Kidney (tissue), 14 donors: ENCODE measurements around the gene RPL34. TPM values are rescaled to one million over a fixed set of nuclear protein-coding genes. Genes with fewer than 3 reads are reported as not detected.

Source experiments
- DNase-seq, 5 donors: peaks; one replicate each; pipeline ENCODE4 v3.0.0-alpha.2; 2013 to 2020
- FAIRE-seq: peaks from 2 replicates; lab custom pipeline; 2012; peaks lifted over from hg19 to GRCh38; lab: Jason Lieb, UNC
- H3K27ac ChIP-seq, 2 donors: one replicate each; pipeline ENCODE4 v1.7.0; 2013; ENCODE audit warnings: low read depth in 2 of 2, low read length in 2 of 2, inconsistent platforms in 1 of 2
- H3K27me3 ChIP-seq: one replicate; pipeline ENCODE4 v1.7.1; 2013; ENCODE audit warnings: low read length, inconsistent platforms; ENCODE audit not compliant: control insufficient read depth, insufficient read depth
- H3K36me3 ChIP-seq, 3 donors: one replicate each; pipeline versions ENCODE4 v1.7.0 to v1.7.1; 2013; ENCODE audit warnings: low read length in 3 of 3, control low read depth in 1 of 3, inconsistent platforms in 1 of 3; ENCODE audit not compliant: insufficient read depth in 3 of 3, control insufficient read depth in 2 of 3
- H3K4me1 ChIP-seq, 3 donors: one replicate each; pipeline versions ENCODE4 v1.7.0 to v1.7.1; 2013; ENCODE audit warnings: low read length in 3 of 3, inconsistent platforms in 1 of 3, low read depth in 1 of 3; ENCODE audit not compliant: control insufficient read depth in 2 of 3, insufficient read depth in 2 of 3
- H3K4me3 ChIP-seq, 3 donors: one replicate each; pipeline versions ENCODE4 v1.7.0 to v1.8.1; 2013; ENCODE audit warnings: low read length in 3 of 3, control low read depth in 1 of 3, inconsistent platforms in 1 of 3
- H3K9ac ChIP-seq, 3 donors: one replicate each; pipeline versions ENCODE4 v1.7.0 to v1.7.1; 2013; ENCODE audit warnings: low read length in 3 of 3, control low read depth in 1 of 3, inconsistent platforms in 1 of 3
- H3K9me3 ChIP-seq, 3 donors: one replicate each; pipeline versions ENCODE4 v1.7.0 to v1.7.1; 2013; ENCODE audit warnings: low read length in 3 of 3, control low read depth in 1 of 3, inconsistent platforms in 1 of 3; ENCODE audit not compliant: control insufficient read depth in 2 of 3, insufficient read depth in 1 of 3
- intact Hi-C: fragments of 100-400 bp; cut with DNase I; formaldehyde crosslinking; loops from one replicate; pipeline ENCODE4 v1.11.1; 2022
- polyA plus RNA-seq: library from polyadenylated mRNA; stranded (reverse); fragments of 350-450 nt; fragmentation: Illumina TruSeq; extraction: RNeasy Lipid Tissue Mini Kit (QIAGEN cat#74804); gene quantifications from one replicate; pipeline ENCODE4 v1.2.3, GENCODE V29; 2014; ENCODE audit warnings: low read depth, low replicate concordance; ENCODE audit not compliant: insufficient read depth
- total RNA-seq: library from RNA; stranded (reverse); fragmentation: NEBNext Ultra II Directional; extraction: Animal tissue kit (Norgen Biotek cat#: 25700); gene quantifications from one replicate; pipeline ENCODE4 v1.2.1, GENCODE V29; 2021
- TF ChIP-seq, protein P1 (sequence below): IDR thresholded peaks from 3 replicates; pipeline ENCODE4 v1.5.1; 2012; ENCODE audit warnings: mild to moderate bottlenecking, moderate library complexity, borderline replicate concordance; ENCODE audit not compliant: insufficient read depth; ENCODE audit errors: extremely low read depth
- donor health status: control.
- donor health status: control.
- donor health status: control.
- donor health status: control.
- donor health status: control.
- donor health status: DM: yes; HTN: yes; CAD: no.
- donor health status: Normal renal cell carcinoma (clear cell type).

The RPL34 gene
- total and polyA plus RNA-seq, 2 donors from 2014 or later = 953 to 2,105 TPM

DNA sequence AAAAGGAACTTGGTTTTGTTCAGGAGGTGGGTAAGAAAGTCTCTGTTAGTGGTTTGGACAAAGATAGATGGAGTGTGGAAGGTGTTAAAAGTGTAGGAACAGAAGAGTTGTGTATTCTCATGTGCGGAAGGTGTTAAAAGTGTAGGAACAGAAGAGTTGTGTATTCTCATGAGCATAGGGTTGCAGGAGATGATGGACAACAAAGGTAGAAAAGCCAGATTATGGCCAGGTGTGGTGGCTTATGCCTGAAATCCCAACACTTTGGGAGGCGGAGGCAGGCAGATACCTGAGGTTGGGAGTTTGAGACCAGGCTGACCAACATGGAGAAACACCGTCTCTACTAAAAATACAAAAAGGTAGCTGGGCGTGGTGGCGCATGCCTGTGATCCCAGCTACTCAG lies 2.5 kb downstream of the RPL34 start:
- DNase-seq (no peak), FAIRE-seq (no peak)
- Histone ChIP-seq H3K27ac (no peak overlapping the region), H3K36me3 (peaks cover 14 to 55% (median 20%) of the 10 kb centered on the region in 3 donors), H3K4me3 (no peak overlapping the region), H3K4me1 (peaks cover 0 to 7% (median 7%) of the 10 kb centered on the region in 3 donors), H3K9me3 (no peaks in the 10 kb centered on the region), H3K9ac (peak overlapping the region in 1 of 3 donors; percentile 89), H3K27me3 (no peaks in the 10 kb centered on the region)
- TF ChIP-seq, protein P1, sequence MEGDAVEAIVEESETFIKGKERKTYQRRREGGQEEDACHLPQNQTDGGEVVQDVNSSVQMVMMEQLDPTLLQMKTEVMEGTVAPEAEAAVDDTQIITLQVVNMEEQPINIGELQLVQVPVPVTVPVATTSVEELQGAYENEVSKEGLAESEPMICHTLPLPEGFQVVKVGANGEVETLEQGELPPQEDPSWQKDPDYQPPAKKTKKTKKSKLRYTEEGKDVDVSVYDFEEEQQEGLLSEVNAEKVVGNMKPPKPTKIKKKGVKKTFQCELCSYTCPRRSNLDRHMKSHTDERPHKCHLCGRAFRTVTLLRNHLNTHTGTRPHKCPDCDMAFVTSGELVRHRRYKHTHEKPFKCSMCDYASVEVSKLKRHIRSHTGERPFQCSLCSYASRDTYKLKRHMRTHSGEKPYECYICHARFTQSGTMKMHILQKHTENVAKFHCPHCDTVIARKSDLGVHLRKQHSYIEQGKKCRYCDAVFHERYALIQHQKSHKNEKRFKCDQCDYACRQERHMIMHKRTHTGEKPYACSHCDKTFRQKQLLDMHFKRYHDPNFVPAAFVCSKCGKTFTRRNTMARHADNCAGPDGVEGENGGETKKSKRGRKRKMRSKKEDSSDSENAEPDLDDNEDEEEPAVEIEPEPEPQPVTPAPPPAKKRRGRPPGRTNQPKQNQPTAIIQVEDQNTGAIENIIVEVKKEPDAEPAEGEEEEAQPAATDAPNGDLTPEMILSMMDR = no peak
- intact Hi-C loops = no loop called here

- H3K27me3 ChIP-seq = no peaks in the 10 kb centered on the region
- H3K9ac ChIP-seq = no peak overlapping the region
- H3K9me3 ChIP-seq = no peaks in the 10 kb centered on the region
- no peak overlapping the region for H3K27ac ChIP-seq
- peaks cover 14 to 66% (median 24%) of the 10 kb centered on the region in 3 donors for H3K36me3 ChIP-seq
- H3K4me1 ChIP-seq = peaks cover 0 to 7% (median 7%) of the 10 kb centered on the region in 3 donors
- no peak for DNase-seq
- TF ChIP-seq, protein P1 = no peak
- H3K4me3 ChIP-seq = no peak overlapping the region
- intact Hi-C loops = no loop called here
- no peak for FAIRE-seq
These were observed 4.1 kb downstream of the RPL34 start for GRCh38 chr4:108624263-108625056.

- no peak overlapping the region for H3K4me3 ChIP-seq
- H3K9ac ChIP-seq = no peak overlapping the region
- peaks cover 0 to 7% (median 7%) of the 10 kb centered on the region in 3 donors for H3K4me1 ChIP-seq
- FAIRE-seq (no peak), DNase-seq (no peak)
- TF ChIP-seq, protein P1 = no peak
- H3K27ac ChIP-seq = no peak overlapping the region
- H3K27me3 ChIP-seq = no peaks in the 10 kb centered on the region
- intact Hi-C loops = no loop called here
- H3K36me3 ChIP-seq = peaks cover 18 to 76% (median 24%) of the 10 kb centered on the region in 3 donors
- no peaks in the 10 kb centered on the region for H3K9me3 ChIP-seq
These were observed 5.7 kb downstream of the RPL34 start for GRCh38 chr4:108626056-108626455.
